Sigmoid colon (tissue), 7 donors: Measurements from ENCODE around the gene EHD1. TPM values are rescaled to one million over a fixed set of nuclear protein-coding genes. Genes with fewer than 3 reads are reported as not detected.

Experiments
- DNase-seq: peaks from one replicate; pipeline ENCODE4 v3.0.0-alpha.2; 2019
- H3K27ac ChIP-seq, 4 donors: fragments of 200-600 bp; sonication (generic); one replicate each; pipeline ENCODE4 v1.5.1; 2016 to 2019; ENCODE audit warnings: mild to moderate bottlenecking in 1 of 4
- H3K27me3 ChIP-seq, 3 donors: fragments of 200-600 bp; sonication (generic); one replicate each; pipeline ENCODE4 v1.5.1; 2019; ENCODE audit warnings: mild to moderate bottlenecking in 1 of 3
- H3K36me3 ChIP-seq, 4 donors: fragments of 200-600 bp; sonication (generic); one replicate each; pipeline ENCODE4 v1.5.1; 2016 to 2019
- H3K4me1 ChIP-seq, 4 donors: fragments of 200-600 bp; sonication (generic); one replicate each; pipeline ENCODE4 v1.5.1; 2017 to 2019
- H3K4me3 ChIP-seq, 4 donors: fragments of 200-600 bp; sonication (generic); one replicate each; pipeline ENCODE4 v1.5.1; 2017 to 2019; ENCODE audit warnings: mild to moderate bottlenecking in 2 of 4, moderate library complexity in 1 of 4
- H3K9me3 ChIP-seq, 4 donors: fragments of 200-600 bp in 3 of 4; sonication (generic) in 3 of 4; one replicate each; pipeline versions ENCODE4 v1.5.1 to v1.6.1; 2013 to 2019
- CTCF ChIP-seq, 4 experiments: fragments of 450-650 bp in 3 of 4; fragments of 200-600 bp in 1 of 4; IDR thresholded peaks; one replicate each; pipeline ENCODE4 v1.5.1; 2016 to 2019; ENCODE audit warnings: antibody characterized with exemption in 4 of 4, mild to moderate bottlenecking in 3 of 4, moderate library complexity in 2 of 4
- EP300 ChIP-seq, 4 donors: sonication (generic); formaldehyde crosslinking; IDR thresholded peaks; one replicate each; pipeline ENCODE4 v1.6.1; 2017; ENCODE audit warnings: antibody characterized with exemption in 4 of 4
- POLR2A ChIP-seq, 2 donors: fragments of 450-650 bp; IDR thresholded peaks; one replicate each; pipeline ENCODE4 v1.6.1; 2016; ENCODE audit warnings: antibody characterized with exemption in 2 of 2, mild to moderate bottlenecking in 2 of 2, moderate library complexity in 2 of 2
- POLR2AphosphoS5 ChIP-seq, 4 donors: sonication (generic); formaldehyde crosslinking; IDR thresholded peaks; one replicate each; pipeline ENCODE4 v1.6.1; 2017; ENCODE audit warnings: antibody characterized with exemption in 4 of 4
- WGBS, 2 donors: extraction: QIAGEN DNeasy Blood & Tissue Kit; methylation state at CpG; one replicate each; pipeline ENCODE4 v1.1.7; 2013; 5-methylcytosine and 5-hydroxymethylcytosine counted together
- intact Hi-C: fragments of 100-400 bp; cut with DNase I; formaldehyde crosslinking; loops from one replicate; pipeline ENCODE4 v1.15.1; 2023
- polyA plus RNA-seq, 3 donors: library from polyadenylated mRNA; stranded (reverse); fragments of 200-250 nt; gene quantifications; one replicate each; pipeline ENCODE4 v1.2.3, GENCODE V29; 2013
- total RNA-seq, 4 donors: library from RNA; depleted of rRNA; stranded (reverse); fragments of >200 nt; gene quantifications; one replicate each; pipeline ENCODE4 v1.1.0, GENCODE V29; 2016
- donor health status: healthy with polysubstance abuse.
- donor health status: Bipolar disorder and iron deficiency.
- donor health status: healthy.

The EHD1 gene
- total and polyA plus RNA-seq, 7 donors: 27.0 to 73.1 (median 40.0) TPM

GRCh38 chr11:64880240-64881001, 2.0 kb upstream of the EHD1 start:
- Histone ChIP-seq H3K9me3 (no peaks in the 10 kb centered on the region), H3K27ac (peak overlapping the region; percentile 92 to 97 (median 95)), H3K27me3 (no peaks in the 10 kb centered on the region), H3K4me1 (peaks cover 0 to 36% (median 30%) of the 10 kb centered on the region in 4 donors), H3K4me3 (no peak overlapping the region), H3K36me3 (no peaks in the 10 kb centered on the region)
- 60 to 68% methylated on average over 14 of the region's 14 CpGs for WGBS, 2 donors
- TF ChIP-seq POLR2AphosphoS5 (IDR thresholded peaks at IDR 0.05) (no peak), POLR2A (IDR thresholded peaks at IDR 0.05) (no peak), CTCF (IDR thresholded peaks at IDR 0.05) (no peak), EP300 (IDR thresholded peaks at IDR 0.05) (no peak)
- no peak for DNase-seq
- intact Hi-C loops: no loop called here

GRCh38 chr11:64879244-64879900, 951 bp upstream of the EHD1 start:
- peak overlapping the region; percentile 56 to 89 (median 64) for H3K4me3 ChIP-seq
- H3K27ac ChIP-seq: peak overlapping the region; percentile 92 to 97 (median 95)
- no peaks in the 10 kb centered on the region for H3K27me3 ChIP-seq
- H3K36me3 ChIP-seq: no peaks in the 10 kb centered on the region
- intact Hi-C loops: no loop called here
- DNase-seq: no peak
- TF ChIP-seq POLR2A (IDR thresholded peaks at IDR 0.05): no peak
- no peak for TF ChIP-seq CTCF (IDR thresholded peaks at IDR 0.05)
- no peak for TF ChIP-seq EP300 (IDR thresholded peaks at IDR 0.05)
- TF ChIP-seq POLR2AphosphoS5 (IDR thresholded peaks at IDR 0.05): no peak
- H3K4me1 ChIP-seq: peaks cover 0 to 47% (median 41%) of the 10 kb centered on the region in 4 donors
- no peaks in the 10 kb centered on the region for H3K9me3 ChIP-seq
- WGBS, 2 donors: 18 to 19% methylated on average over 16 of the region's 16 CpGs

GRCh38 chr11:64878223-64878493, 263 bp downstream of the EHD1 start:
- H3K9me3 ChIP-seq: no peaks in the 10 kb centered on the region
- peak overlapping the region; percentile 61 to 89 (median 72) for H3K4me3 ChIP-seq
- peak overlapping the region; percentile 84 to 97 (median 94) for H3K27ac ChIP-seq
- no peak for DNase-seq
- H3K4me1 ChIP-seq: peaks cover 0 to 54% (median 49%) of the 10 kb centered on the region in 4 donors
- TF ChIP-seq POLR2A (IDR thresholded peaks at IDR 0.05) (no peak), CTCF (IDR thresholded peaks at IDR 0.05) (peak in 1 of 4 experiments; percentile 25)
- H3K27me3 ChIP-seq: no peaks in the 10 kb centered on the region
- peaks cover 4 to 7% (median 5%) of the 10 kb centered on the region in 4 donors for H3K36me3 ChIP-seq
- intact Hi-C loops: loop anchor here (1.0 kb wide), 1 partner anchor 14 kb away; no protein-coding TSS in a partner anchor
- WGBS, 2 donors: 0% methylated on average over 21 of the region's 21 CpGs

- peaks cover 5 to 12% (median 10%) of the 10 kb centered on the region in 4 donors for H3K36me3 ChIP-seq
- 0 to 1% methylated on average over 41 of the region's 41 CpGs for WGBS, 2 donors
- no peak for DNase-seq
- TF ChIP-seq CTCF (IDR thresholded peaks at IDR 0.05) (no peak), POLR2AphosphoS5 (IDR thresholded peaks at IDR 0.05) (no peak), POLR2A (IDR thresholded peaks at IDR 0.05) (no peak), EP300 (IDR thresholded peaks at IDR 0.05) (no peak)
- H3K4me3 ChIP-seq: peak overlapping the region; percentile 61 to 89 (median 72)
- H3K27ac ChIP-seq: peak overlapping the region; percentile 84 to 97 (median 94)
- peaks cover 0 to 59% (median 55%) of the 10 kb centered on the region in 4 donors for H3K4me1 ChIP-seq
- no peaks in the 10 kb centered on the region for H3K9me3 ChIP-seq
- no peaks in the 10 kb centered on the region for H3K27me3 ChIP-seq
- intact Hi-C loops: loop anchor here (1.0 kb wide), 1 partner anchor 13 kb away; no protein-coding TSS in a partner anchor
Observed at GRCh38 chr11:64877390-64878222, 815 bp downstream of the EHD1 start.
